Neural cell (in vitro differentiated cells): ENCODE results near the gene DMKN. TPM values are rescaled to one million over a fixed set of nuclear protein-coding genes. Genes with fewer than 3 reads are reported as not detected.

Experiments used
- H2AFZ ChIP-seq: fragments of 200-600, 300-800 bp; sonication (generic), shearing (Covaris generic); 2 replicates; pipeline ENCODE4 v1.6.0; 2014; ENCODE audit warnings: low read depth, mild to moderate bottlenecking, antibody characterized with exemption, low read length, moderate library complexity
- H3F3A ChIP-seq: fragments of 200-600 bp; shearing (Covaris generic); 2 replicates; pipeline ENCODE4 v1.6.1; 2016; ENCODE audit warnings: mild to moderate bottlenecking, moderate library complexity, mixed read lengths, antibody characterized with exemption, low read length; ENCODE audit not compliant: insufficient read depth, poor library complexity, severe bottlenecking
- H3K27ac ChIP-seq: fragments of 200-600, 300-800 bp; sonication (generic), shearing (Covaris generic); 2 replicates; pipeline ENCODE4 v1.5.1; 2014; ENCODE audit warnings: mild to moderate bottlenecking, low read length, moderate library complexity
- H3K27me3 ChIP-seq: fragments of 300-800, 200-600 bp; sonication (generic), shearing (Covaris generic); 2 replicates; pipeline ENCODE4 v1.6.0; 2014; ENCODE audit warnings: mild to moderate bottlenecking, low read depth, low read length, moderate library complexity; ENCODE audit not compliant: insufficient read depth
- H3K36me3 ChIP-seq: fragments of 300-800, 200-600 bp; sonication (generic), shearing (Covaris generic); 2 replicates; pipeline ENCODE4 v1.5.1; 2014; ENCODE audit warnings: mild to moderate bottlenecking, antibody characterized with exemption, low read length, moderate library complexity; ENCODE audit not compliant: insufficient read depth
- H3K4me2 ChIP-seq: fragments of 300-800, 200-600 bp; sonication (generic), shearing (Covaris generic); 2 replicates; pipeline ENCODE4 v1.6.0; 2014; ENCODE audit warnings: mild to moderate bottlenecking, low read length
- H3K4me3 ChIP-seq: fragments of 300-800, 200-600 bp; sonication (generic), shearing (Covaris generic); 2 replicates; pipeline ENCODE4 v1.5.1; 2014; ENCODE audit warnings: mild to moderate bottlenecking, low read length, moderate library complexity
- H3K79me2 ChIP-seq: fragments of 200-600 bp; shearing (Covaris generic); replicated peaks from 2 replicates; pipeline ENCODE4 v1.6.0; 2014; ENCODE audit warnings: mild to moderate bottlenecking, low read length, moderate library complexity; ENCODE audit not compliant: insufficient read depth
- H3K9ac ChIP-seq: fragments of 300-800, 200-600 bp; sonication (generic), shearing (Covaris generic); 2 replicates; pipeline ENCODE4 v1.6.1; 2016; ENCODE audit warnings: mild to moderate bottlenecking, low read length, mixed read lengths
- H3K9me2 ChIP-seq: fragments of 200-600 bp; shearing (Covaris generic); 2 replicates; pipeline ENCODE4 v1.6.1; 2016; ENCODE audit warnings: mild to moderate bottlenecking, low read length, mixed read lengths; ENCODE audit not compliant: insufficient read depth
- H3K9me3 ChIP-seq: fragments of 200-600, 300-800 bp; sonication (generic), shearing (Covaris generic); 2 replicates; pipeline ENCODE4 v1.6.1; 2016; ENCODE audit warnings: mild to moderate bottlenecking, mixed run types, low read length, moderate library complexity, mixed read lengths
- H4K20me1 ChIP-seq: fragments of 200-600 bp; shearing (Covaris generic); 2 replicates; pipeline ENCODE4 v1.6.1; 2016; ENCODE audit warnings: mild to moderate bottlenecking, mixed run types; ENCODE audit not compliant: insufficient read depth
- CTCF ChIP-seq: fragments of 450-650 bp; IDR thresholded peaks from 2 replicates; pipeline ENCODE4 v1.5.1; 2014; ENCODE audit warnings: antibody characterized with exemption, mild to moderate bottlenecking, moderate library complexity; ENCODE audit not compliant: poor library complexity, severe bottlenecking
- EP300 ChIP-seq: fragments of 450-650 bp; conservative IDR thresholded peaks from 2 replicates; pipeline ENCODE4 v1.6.1; 2014; ENCODE audit warnings: antibody characterized with exemption, mild to moderate bottlenecking, moderate library complexity; ENCODE audit not compliant: poor library complexity, severe bottlenecking
- EZH2 ChIP-seq: fragments of 200-600, 300-800 bp; shearing (Covaris generic), sonication (generic); IDR thresholded peaks from 2 replicates; pipeline ENCODE4 v1.6.1; 2014; ENCODE audit warnings: antibody characterized with exemption, low read length, borderline replicate concordance, mild to moderate bottlenecking; ENCODE audit not compliant: insufficient read depth, poor library complexity, severe bottlenecking
- MXI1 ChIP-seq: fragments of 450-650 bp; conservative IDR thresholded peaks from 2 replicates; pipeline ENCODE4 v1.6.1; 2014; ENCODE audit warnings: antibody characterized with exemption, mild to moderate bottlenecking; ENCODE audit not compliant: poor library complexity, severe bottlenecking
- POLR2AphosphoS5 ChIP-seq: IDR thresholded peaks from 2 replicates; pipeline ENCODE4 v1.6.1; 2012
- RAD21 ChIP-seq: fragments of 450-650 bp; conservative IDR thresholded peaks from 2 replicates; pipeline ENCODE4 v1.6.1; 2014; ENCODE audit warnings: antibody characterized with exemption, mild to moderate bottlenecking, moderate library complexity
- REST ChIP-seq: IDR thresholded peaks from 2 replicates; pipeline ENCODE4 v1.6.1; 2012; ENCODE audit warnings: borderline replicate concordance
- SMC3 ChIP-seq: fragments of 450-650 bp; conservative IDR thresholded peaks from 2 replicates; pipeline ENCODE4 v1.6.1; 2014; ENCODE audit warnings: antibody characterized with exemption, mild to moderate bottlenecking, moderate library complexity; ENCODE audit not compliant: poor library complexity
- TAF1 ChIP-seq: IDR thresholded peaks from 2 replicates; pipeline ENCODE4 v1.6.1; 2012; ENCODE audit warnings: low read depth
- polyA plus RNA-seq: library from polyadenylated mRNA; depleted of rRNA; stranded (reverse); fragments of >200 nt; gene quantifications from 2 replicates; pipeline ENCODE4 v1.2.3, GENCODE V29; 2014

DMKN gene
- polyA plus RNA-seq, 1 donor from 2014 or later: not detected

GRCh38 chr19:35502751-35503150 lies 10.7 kb downstream of the DMKN start:
- Histone ChIP-seq H3K9ac (no peak overlapping the region), H3K4me2 (no peak overlapping the region), H3K27me3 (no peaks in the 10 kb centered on the region), H4K20me1 (no peaks in the 10 kb centered on the region), H3K9me3 (no peaks in the 10 kb centered on the region), H3K36me3 (no peaks in the 10 kb centered on the region), H3K4me3 (no peak overlapping the region), H3F3A (no peaks in the 10 kb centered on the region), H2AFZ (no peak overlapping the region), H3K79me2 (no peaks in the 10 kb centered on the region), H3K9me2 (no peaks in the 10 kb centered on the region), H3K27ac (no peak overlapping the region)
- no peak for TF ChIP-seq EZH2
- TF ChIP-seq REST: no peak
- TF ChIP-seq SMC3: no peak
- TF ChIP-seq TAF1: no peak
- TF ChIP-seq RAD21: no peak
- TF ChIP-seq CTCF: no peak
- no peak for TF ChIP-seq EP300
- no peak for TF ChIP-seq POLR2AphosphoS5
- TF ChIP-seq MXI1: no peak

GRCh38 chr19:35501684-35502083 lies 11.8 kb downstream of the DMKN start:
- no peak overlapping the region for H3K27ac ChIP-seq
- H3K4me2 ChIP-seq: no peak overlapping the region
- no peaks in the 10 kb centered on the region for H3K9me3 ChIP-seq
- no peaks in the 10 kb centered on the region for H3K79me2 ChIP-seq
- H3K9me2 ChIP-seq: no peaks in the 10 kb centered on the region
- no peaks in the 10 kb centered on the region for H3K27me3 ChIP-seq
- H3F3A ChIP-seq: no peaks in the 10 kb centered on the region
- H2AFZ ChIP-seq: no peak overlapping the region
- H3K9ac ChIP-seq: no peak overlapping the region
- TF ChIP-seq SMC3 (no peak), REST (no peak), EZH2 (no peak), POLR2AphosphoS5 (no peak), RAD21 (no peak), MXI1 (no peak), TAF1 (no peak), CTCF (no peak), EP300 (no peak)
- no peaks in the 10 kb centered on the region for H3K36me3 ChIP-seq
- H4K20me1 ChIP-seq: no peaks in the 10 kb centered on the region
- H3K4me3 ChIP-seq: no peak overlapping the region
